ENCODE measurements around the gene CCDC112. TPM values are rescaled to one million over a fixed set of nuclear protein-coding genes. Genes with fewer than 3 reads are reported as not detected.
A peak's percentile ranks its signal among the peaks of the same experiment; 100 is the strongest.
"Not testable (repeated sequence)": the region's sequence is repeated elsewhere in the genome, so short reads cannot be mapped to it uniquely, and the experiment has no call there.

CCDC112 gene
- total RNA-seq, 1 donor from 2014 or later, result 8.9 TPM

DNA sequence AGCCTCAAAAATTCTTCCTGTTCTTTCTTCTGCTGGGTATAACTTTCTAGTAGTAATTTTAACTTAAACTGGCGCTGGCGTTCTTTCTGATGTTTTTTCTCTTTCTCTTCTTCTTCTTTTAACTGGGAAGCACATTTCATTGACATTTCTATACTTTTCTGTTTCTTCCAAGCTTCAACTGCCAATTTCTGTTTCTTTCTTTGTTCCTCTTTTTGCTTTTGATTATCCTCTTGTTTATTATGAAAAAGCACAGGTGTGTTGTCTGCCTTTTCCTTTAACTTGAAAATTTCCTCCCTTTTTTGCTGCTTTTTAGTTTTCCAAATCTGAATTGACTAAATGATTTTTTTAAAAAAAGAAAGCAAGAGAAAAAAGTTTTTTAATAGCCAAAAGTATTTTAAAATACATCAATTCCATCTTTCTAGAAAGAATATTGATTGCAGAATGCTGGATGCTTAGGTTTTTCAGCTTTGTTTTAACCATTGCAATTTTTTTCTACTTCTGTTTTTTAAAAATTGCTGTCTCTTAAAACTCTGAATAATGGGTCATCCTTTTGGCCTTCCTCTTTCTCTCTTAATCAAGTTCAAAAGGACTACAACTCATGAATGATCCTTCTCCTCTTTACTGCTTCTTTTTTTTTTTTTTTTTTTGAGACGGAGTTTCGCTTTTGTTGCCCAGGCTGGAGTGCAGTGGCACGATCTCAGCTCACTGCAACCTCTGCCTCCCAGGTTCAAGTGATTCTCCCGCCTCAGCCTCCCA is 25.0 kb downstream of the CCDC112 start:
- no peak for ATAC-seq
- DNase-seq (ENCODE audit: low spot score), result no peak
- intact Hi-C loops (cut with DNase I), result no loop called here

- ATAC-seq (no peak), DNase-seq (ENCODE audit: low spot score) (no peak)
- intact Hi-C loops (cut with DNase I), result no loop called here
Observed at GRCh38 chr5:115267617-115268016, 28.8 kb downstream of the CCDC112 start.

GRCh38 chr5:115265220-115265619 is 31.2 kb downstream of the CCDC112 start:
- intact Hi-C loops (cut with DNase I), result no loop called here
- DNase-seq (ENCODE audit: low spot score) (no peak), ATAC-seq (no peak)

GRCh38 chr5:115264786-115265185 is 31.7 kb downstream of the CCDC112 start:
- intact Hi-C loops (cut with DNase I), result no loop called here
- ATAC-seq, result no peak
- DNase-seq (ENCODE audit: low spot score), result no peak

- no peak for ATAC-seq
- DNase-seq (ENCODE audit: low spot score), result no peak
- intact Hi-C loops (cut with DNase I), result no loop called here
Observed at GRCh38 chr5:115263078-115263380, 33.4 kb downstream of the CCDC112 start.

- intact Hi-C loops (cut with DNase I), result no loop called here
- peak; percentile 97 for ATAC-seq
- peak; percentile 85 for DNase-seq (ENCODE audit: low spot score)
Observed at GRCh38 chr5:115262321-115263077, 34.0 kb downstream of the CCDC112 start, which contains the start of gene PGGT1B. PGGT1B (minus strand) TSS chr5:115262877; CDS start chr5:115262851, 26 bp downstream.

DNA sequence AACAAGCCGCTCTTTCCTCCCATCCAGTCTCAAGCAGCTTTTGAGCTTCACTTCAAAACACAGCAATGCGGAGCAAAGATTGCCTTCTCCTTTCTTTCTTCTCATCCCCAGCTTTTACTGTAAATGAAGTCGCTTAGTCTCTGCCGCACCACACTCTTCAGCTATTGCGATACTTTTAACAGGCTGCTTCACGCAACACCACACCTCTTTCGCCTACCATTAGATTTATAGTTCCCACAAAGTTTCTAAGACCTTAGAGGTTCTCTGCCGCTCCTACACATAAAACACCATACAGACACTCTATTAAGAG is 34.5 kb downstream of the CCDC112 start:
- DNase-seq (ENCODE audit: low spot score) (no peak), ATAC-seq (no peak)
- intact Hi-C loops (cut with DNase I), result no loop called here

- no peak for ATAC-seq
- no peak for DNase-seq (ENCODE audit: low spot score)
- intact Hi-C loops (cut with DNase I), result no loop called here
Observed at GRCh38 chr5:115260248-115260647, 36.2 kb downstream of the CCDC112 start.

GRCh38 chr5:115257981-115258380 is 38.5 kb downstream of the CCDC112 start:
- intact Hi-C loops (cut with DNase I), result no loop called here
- ATAC-seq, result no peak

DNA sequence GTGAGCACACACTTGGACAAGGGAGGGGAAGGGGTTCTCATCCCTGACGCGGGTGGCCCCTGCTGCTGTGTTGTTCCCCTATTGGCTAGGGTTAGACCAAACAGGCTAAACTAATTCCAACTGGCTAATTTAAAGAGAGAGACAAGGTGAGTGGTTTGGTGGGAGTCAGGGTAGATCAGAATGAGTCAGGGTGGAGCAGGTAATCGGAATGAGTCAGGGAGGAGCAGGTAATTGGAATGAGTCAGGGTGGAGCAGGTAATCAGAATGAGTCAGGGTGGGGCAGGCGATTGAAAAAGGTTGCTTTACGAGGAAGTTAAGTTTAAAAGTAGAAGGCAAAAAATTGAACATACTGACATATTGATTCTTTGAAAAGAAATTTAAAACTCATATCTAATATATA is 47.1 kb downstream of the CCDC112 start:
- intact Hi-C loops (cut with DNase I); DNase-seq (ENCODE audit: low spot score); ATAC-seq: not testable (repeated sequence)

More at GRCh38 chr5:115257981-115258380, 38.5 kb downstream of the CCDC112 start:
- DNase-seq (ENCODE audit: low spot score), result no peak

DNA sequence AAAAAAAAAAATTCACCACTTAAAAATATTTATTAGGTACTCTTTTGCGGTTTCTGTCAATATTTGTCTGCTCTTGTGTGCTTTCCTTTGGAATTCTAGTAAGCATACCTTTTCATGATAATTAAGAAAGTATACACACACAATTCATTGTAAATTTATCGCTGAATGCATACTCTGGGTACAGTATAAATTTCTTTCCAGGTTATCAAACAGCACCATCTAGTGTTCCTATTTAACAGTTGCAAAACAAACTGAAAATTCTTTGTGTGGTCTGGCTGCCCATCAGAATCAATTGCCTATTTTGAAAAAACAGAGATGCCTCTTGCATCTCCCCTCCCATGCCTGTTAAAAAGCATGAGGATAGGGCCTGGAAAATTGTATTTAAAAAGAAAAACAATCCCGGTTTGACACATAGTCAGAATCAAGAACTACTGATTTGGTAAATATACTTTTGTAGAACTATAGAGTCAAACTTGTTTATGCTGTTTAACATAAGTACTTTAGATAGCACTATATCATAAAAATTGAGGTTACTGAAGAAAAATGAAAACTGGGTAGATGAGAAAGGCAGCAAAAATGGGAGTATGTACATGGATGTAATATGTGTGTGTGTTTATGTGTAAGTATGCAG is 50.0 kb downstream of the CCDC112 start:
- intact Hi-C loops (cut with DNase I), result no loop called here
- DNase-seq (ENCODE audit: low spot score) (no peak), ATAC-seq (no peak)

GRCh38 chr5:115243412-115243811 is 53.0 kb downstream of the CCDC112 start:
- intact Hi-C loops (cut with DNase I), result no loop called here
- DNase-seq (ENCODE audit: low spot score), result no peak
- ATAC-seq, result no peak

DNA sequence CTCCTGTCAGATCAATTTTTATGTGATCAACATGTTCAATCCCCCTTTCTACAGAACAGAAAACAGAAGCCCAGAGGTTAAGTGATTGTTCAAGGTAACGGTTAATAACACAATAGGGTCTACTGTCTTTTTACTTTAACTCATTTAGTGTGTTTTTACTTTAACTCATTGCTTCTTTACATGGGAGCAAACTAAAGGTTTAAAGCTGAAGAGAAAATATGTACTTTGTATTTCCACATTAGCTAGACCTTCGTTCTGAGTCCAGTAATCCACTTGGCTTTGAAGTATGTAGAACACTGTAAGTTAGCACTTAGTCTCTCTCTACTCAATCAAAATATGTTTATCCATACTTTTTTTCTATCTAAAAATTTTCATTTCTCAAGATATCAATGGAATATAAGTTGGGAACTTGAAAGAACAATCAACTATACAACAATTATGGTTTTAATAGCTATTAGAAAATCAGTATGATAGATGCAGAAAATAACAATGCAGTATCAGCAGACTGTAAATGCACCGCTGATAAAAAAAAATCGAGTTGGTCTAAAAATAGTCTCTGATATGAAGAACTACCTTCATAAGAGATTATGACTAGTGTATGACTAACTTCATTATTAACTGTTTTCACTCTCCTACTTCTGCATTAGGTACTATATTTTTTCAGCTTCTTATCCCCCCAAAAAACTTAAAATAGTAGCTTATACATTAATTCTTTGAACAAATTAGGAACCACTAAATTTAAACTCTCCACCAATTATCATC is 54.4 kb downstream of the CCDC112 start:
- DNase-seq (ENCODE audit: low spot score), result no peak
- no peak for ATAC-seq
- intact Hi-C loops (cut with DNase I), result no loop called here

DNA sequence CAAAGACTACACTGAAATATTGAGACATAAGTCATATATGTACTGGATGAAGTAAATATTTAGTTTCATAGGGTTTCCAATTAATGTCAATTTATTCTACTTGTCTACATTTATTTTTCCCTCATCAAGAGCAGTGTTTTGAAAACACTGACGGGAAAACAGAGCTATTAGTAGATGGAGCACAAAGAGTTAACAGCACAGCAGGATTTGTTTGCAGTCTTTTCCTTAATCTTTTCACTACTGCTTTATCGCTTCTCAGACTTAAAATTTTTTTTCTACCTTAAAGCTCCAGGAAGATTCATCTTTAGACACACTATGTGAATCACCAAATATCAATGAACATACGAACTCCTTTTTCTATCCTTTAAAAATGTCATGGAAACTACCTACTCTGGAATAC is 59.4 kb downstream of the CCDC112 start:
- intact Hi-C loops (cut with DNase I), result loop anchor here (10.0 kb wide), 1 partner anchor 142 kb away; no protein-coding TSS in a partner anchor
- no peak for DNase-seq (ENCODE audit: low spot score)
- no peak for ATAC-seq

DNA sequence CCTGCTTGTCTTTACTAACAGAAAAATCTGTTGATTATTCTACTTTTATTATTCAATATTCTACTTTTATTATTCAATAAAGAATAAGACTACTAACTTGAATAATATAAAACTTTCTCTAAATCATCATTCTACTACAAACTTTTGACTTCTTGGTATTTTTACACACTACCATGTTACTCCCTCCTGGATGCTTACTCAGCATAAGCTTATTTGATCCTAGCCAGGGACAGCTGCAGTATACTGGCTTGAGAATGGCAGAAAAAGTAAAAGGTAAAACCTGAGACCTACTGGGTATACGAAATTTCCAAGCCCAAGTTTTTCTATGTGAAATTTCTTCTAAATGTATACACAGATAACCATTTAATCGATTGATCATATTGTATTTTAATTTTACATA is 59.9 kb downstream of the CCDC112 start:
- ATAC-seq (no peak), DNase-seq (ENCODE audit: low spot score) (no peak)
- intact Hi-C loops (cut with DNase I), result loop anchor here (10.0 kb wide), 1 partner anchor 142 kb away; no protein-coding TSS in a partner anchor

DNA sequence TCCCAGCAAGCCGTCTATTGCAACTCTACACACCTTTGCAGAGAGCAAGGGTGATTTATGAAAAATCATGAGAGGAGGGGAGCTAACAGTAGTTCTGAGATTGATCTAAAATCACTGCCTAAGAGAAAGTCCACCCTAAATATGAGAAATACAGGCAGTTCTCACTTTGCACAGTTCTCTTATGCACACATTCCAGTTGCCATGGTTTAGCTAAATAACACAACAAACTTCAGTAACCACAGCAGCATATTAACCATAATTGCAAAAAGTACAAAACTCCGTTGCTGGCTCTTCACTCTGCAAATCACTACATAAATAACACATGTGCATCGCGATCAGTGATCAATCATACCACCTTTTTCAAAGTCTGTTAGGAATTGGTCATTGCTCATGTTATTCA is 64.9 kb downstream of the CCDC112 start:
- ATAC-seq, result no peak
- intact Hi-C loops (cut with DNase I), result loop anchor here (10.0 kb wide), 1 partner anchor 137 kb away; no protein-coding TSS in a partner anchor
- DNase-seq (ENCODE audit: low spot score), result no peak

DNA sequence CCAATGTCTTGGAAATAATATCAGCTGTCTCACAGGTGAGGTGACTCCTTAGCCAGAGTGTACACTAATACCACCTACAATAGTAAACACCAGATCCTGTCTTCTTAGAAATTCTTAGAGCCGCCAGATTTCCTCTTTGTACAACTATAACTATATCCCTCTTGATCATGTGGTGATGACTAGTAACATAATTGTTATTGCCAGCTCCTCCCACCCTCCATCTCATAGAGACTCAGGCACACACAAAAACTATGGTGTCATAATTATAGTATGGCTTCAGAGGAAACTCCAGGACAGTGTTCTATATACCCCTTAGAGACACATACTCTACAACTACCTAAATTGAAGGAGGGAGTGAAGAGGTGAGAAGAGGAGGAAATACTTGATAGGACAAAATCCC is 66.8 kb downstream of the CCDC112 start:
- ATAC-seq, result no peak
- intact Hi-C loops (cut with DNase I), result loop anchor here (10.0 kb wide), 1 partner anchor 135 kb away; no protein-coding TSS in a partner anchor

GRCh38 chr5:115227281-115227680 is 69.2 kb downstream of the CCDC112 start:
- intact Hi-C loops (cut with DNase I), result no loop called here
- ATAC-seq, result no peak
- DNase-seq (ENCODE audit: low spot score), result no peak

More for the DNA sequence above, 66.8 kb downstream of the CCDC112 start:
- DNase-seq (ENCODE audit: low spot score), result no peak

All from sciatic nerve (tissue), 2 donors.